Gastroesophageal sphincter (tissue), 4 donors: ENCODE measurements around the gene TUBGCP5. TPM values are rescaled to one million over a fixed set of nuclear protein-coding genes. Genes with fewer than 3 reads are reported as not detected.

Experiments used
- ATAC-seq: fragments of 150-250 bp; one replicate; pipeline ENCODE4 v1.9.1; 2016; ENCODE audit warnings: mild to moderate bottlenecking, moderate library complexity
- H3K27ac ChIP-seq, 4 donors: fragments of 200-600 bp; sonication (generic) in 3 of 4; 1 replicate in 3 of 4; 2 replicates in 1 of 4; pipeline ENCODE4 v1.5.1; 2016 to 2019
- H3K27me3 ChIP-seq: fragments of 200-600 bp; sonication (generic); one replicate; pipeline ENCODE4 v1.5.1; 2019
- H3K36me3 ChIP-seq, 2 donors: fragments of 200-600 bp; sonication (generic); one replicate each; pipeline ENCODE4 v1.5.1; 2019; ENCODE audit warnings: control low read depth in 1 of 2
- H3K4me1 ChIP-seq, 3 donors: fragments of 200-600 bp; sonication (generic); 1 replicate in 2 of 3; 2 replicates in 1 of 3; pipeline ENCODE4 v1.5.1; 2016 to 2019; ENCODE audit warnings: control low read depth in 2 of 3
- H3K4me3 ChIP-seq, 2 donors: fragments of 200-600 bp; sonication (generic); one replicate each; pipeline ENCODE4 v1.5.1; 2019; ENCODE audit warnings: mild to moderate bottlenecking in 1 of 2, moderate library complexity in 1 of 2
- H3K9me3 ChIP-seq, 3 donors: fragments of 200-600 bp; sonication (generic); one replicate each; pipeline ENCODE4 v1.5.1; 2017 to 2019; ENCODE audit warnings: control low read depth in 2 of 3
- CTCF ChIP-seq, 4 experiments: fragments of 200-600 bp in 2 of 4; fragments of 450-650 bp in 2 of 4; sonication (generic) in 1 of 4; IDR thresholded peaks; one replicate each; pipeline ENCODE4 v1.5.1; 2017 to 2019; ENCODE audit warnings: antibody characterized with exemption in 4 of 4, mild to moderate bottlenecking in 2 of 4, moderate library complexity in 2 of 4
- EP300 ChIP-seq: sonication (generic); formaldehyde crosslinking; IDR thresholded peaks from one replicate; pipeline ENCODE4 v1.6.1; 2017; ENCODE audit warnings: antibody characterized with exemption, mild to moderate bottlenecking
- POLR2A ChIP-seq, 2 donors: fragments of 450-650 bp; IDR thresholded peaks; one replicate each; pipeline ENCODE4 v1.6.1; 2017; ENCODE audit warnings: antibody characterized with exemption in 2 of 2, mild to moderate bottlenecking in 2 of 2, moderate library complexity in 1 of 2
- POLR2AphosphoS5 ChIP-seq: sonication (generic); formaldehyde crosslinking; IDR thresholded peaks from one replicate; pipeline ENCODE4 v1.6.1; 2017; ENCODE audit warnings: antibody characterized with exemption
- WGBS, 2 donors: methylation state at CpG; one replicate each; pipeline ENCODE4 v1.1.5; 2018; ENCODE audit warnings: low coverage in 1 of 2; 5-methylcytosine and 5-hydroxymethylcytosine counted together
- total RNA-seq, 4 donors: library from RNA; depleted of rRNA; stranded (reverse); fragments of >200 nt; gene quantifications; one replicate each; pipeline ENCODE4 v1.1.0, GENCODE V29; 2016

TUBGCP5 gene
- total RNA-seq, 4 donors from 2014 or later, result 12.7 to 25.3 (median 21.7) TPM

GRCh38 chr15:22974745-22975144 lies 64.6 kb downstream of the TUBGCP5 start:
- no peak for ATAC-seq
- Histone ChIP-seq H3K27me3 (no peaks in the 10 kb centered on the region), H3K36me3 (no peaks in the 10 kb centered on the region), H3K27ac (no peak overlapping the region), H3K4me1 (peaks cover 0 to 22% (median 5%) of the 10 kb centered on the region in 3 donors), H3K4me3 (no peak overlapping the region), H3K9me3 (no peaks in the 10 kb centered on the region)
- TF ChIP-seq POLR2AphosphoS5 (no peak), CTCF (IDR thresholded peaks at IDR 0.05) (no peak), EP300 (no peak), POLR2A (IDR thresholded peaks at IDR 0.05) (no peak)
- WGBS, 2 donors, result 76 to 83% methylated on average over 3 to 4 of the region's 4 CpGs

- no peak for TF ChIP-seq POLR2A (IDR thresholded peaks at IDR 0.05)
- no peak for TF ChIP-seq CTCF (IDR thresholded peaks at IDR 0.05)
- no peak for TF ChIP-seq EP300
- no peak for TF ChIP-seq POLR2AphosphoS5
- no peaks in the 10 kb centered on the region for H3K36me3 ChIP-seq
- no peaks in the 10 kb centered on the region for H3K9me3 ChIP-seq
- H3K27me3 ChIP-seq, result no peaks in the 10 kb centered on the region
- H3K4me1 ChIP-seq, result peaks cover 0 to 17% (median 5%) of the 10 kb centered on the region in 3 donors
- ATAC-seq, result no peak
- no peak overlapping the region for H3K27ac ChIP-seq
- 83 to 90% methylated on average over 2 to 4 of the region's 4 CpGs for WGBS, 2 donors
- H3K4me3 ChIP-seq, result no peak overlapping the region
Measured at GRCh38 chr15:22973987-22974386, 65.4 kb downstream of the TUBGCP5 start.

GRCh38 chr15:22973286-22973685 lies 66.1 kb downstream of the TUBGCP5 start:
- no peak for ATAC-seq
- no peak for TF ChIP-seq EP300
- TF ChIP-seq POLR2AphosphoS5, result no peak
- TF ChIP-seq CTCF (IDR thresholded peaks at IDR 0.05), result no peak
- no peak for TF ChIP-seq POLR2A (IDR thresholded peaks at IDR 0.05)
- no peaks in the 10 kb centered on the region for H3K9me3 ChIP-seq
- H3K27ac ChIP-seq, result no peak overlapping the region
- 57 to 76% methylated on average over 2 to 5 of the region's 5 CpGs for WGBS, 2 donors
- no peaks in the 10 kb centered on the region for H3K36me3 ChIP-seq
- peaks cover 0 to 14% (median 0%) of the 10 kb centered on the region in 3 donors for H3K4me1 ChIP-seq
- H3K27me3 ChIP-seq, result no peaks in the 10 kb centered on the region
- H3K4me3 ChIP-seq, result no peak overlapping the region

GRCh38 chr15:22969489-22969888 lies 69.9 kb downstream of the TUBGCP5 start:
- no peak for ATAC-seq
- peaks cover 0 to 28% (median 0%) of the 10 kb centered on the region in 3 donors for H3K4me1 ChIP-seq
- H3K4me3 ChIP-seq, result no peak overlapping the region
- H3K36me3 ChIP-seq, result no peaks in the 10 kb centered on the region
- H3K27me3 ChIP-seq, result no peaks in the 10 kb centered on the region
- no peak overlapping the region for H3K27ac ChIP-seq
- H3K9me3 ChIP-seq, result no peaks in the 10 kb centered on the region
- no peak for TF ChIP-seq POLR2AphosphoS5
- TF ChIP-seq POLR2A (IDR thresholded peaks at IDR 0.05), result no peak
- TF ChIP-seq CTCF (IDR thresholded peaks at IDR 0.05), result no peak
- TF ChIP-seq EP300, result no peak
- 97 to 98% methylated on average over 3 of the region's 3 CpGs for WGBS, 2 donors

GRCh38 chr15:22968366-22968765 lies 71.0 kb downstream of the TUBGCP5 start:
- 15 to 17% methylated on average over 5 of the region's 5 CpGs for WGBS, 2 donors
- H3K9me3 ChIP-seq, result no peaks in the 10 kb centered on the region
- H3K27me3 ChIP-seq, result no peaks in the 10 kb centered on the region
- H3K27ac ChIP-seq, result no peak overlapping the region
- H3K4me3 ChIP-seq, result no peak overlapping the region
- H3K4me1 ChIP-seq, result peaks cover 0 to 39% (median 5%) of the 10 kb centered on the region in 3 donors
- TF ChIP-seq POLR2A (IDR thresholded peaks at IDR 0.05) (no peak), CTCF (IDR thresholded peaks at IDR 0.05) (no peak), EP300 (no peak), POLR2AphosphoS5 (no peak)
- H3K36me3 ChIP-seq, result no peaks in the 10 kb centered on the region
- no peak for ATAC-seq
